Hematopoietic multipotent progenitor cell treated with erythropoietin and hydrocortisone succinate and interleukin-3 and kit ligand, for 15 days (in vitro differentiated cells): ENCODE measurements around the gene HCAR2.
"Not testable (repeated sequence)": the region's sequence is repeated elsewhere in the genome, so short reads cannot be mapped to it uniquely, and the experiment has no call there.

Source experiments
- DNase-seq: peaks from one replicate; pipeline ENCODE4 v3.0.0-alpha.2; 2015; ENCODE audit warnings: low spot score

HCAR2 gene

DNA sequence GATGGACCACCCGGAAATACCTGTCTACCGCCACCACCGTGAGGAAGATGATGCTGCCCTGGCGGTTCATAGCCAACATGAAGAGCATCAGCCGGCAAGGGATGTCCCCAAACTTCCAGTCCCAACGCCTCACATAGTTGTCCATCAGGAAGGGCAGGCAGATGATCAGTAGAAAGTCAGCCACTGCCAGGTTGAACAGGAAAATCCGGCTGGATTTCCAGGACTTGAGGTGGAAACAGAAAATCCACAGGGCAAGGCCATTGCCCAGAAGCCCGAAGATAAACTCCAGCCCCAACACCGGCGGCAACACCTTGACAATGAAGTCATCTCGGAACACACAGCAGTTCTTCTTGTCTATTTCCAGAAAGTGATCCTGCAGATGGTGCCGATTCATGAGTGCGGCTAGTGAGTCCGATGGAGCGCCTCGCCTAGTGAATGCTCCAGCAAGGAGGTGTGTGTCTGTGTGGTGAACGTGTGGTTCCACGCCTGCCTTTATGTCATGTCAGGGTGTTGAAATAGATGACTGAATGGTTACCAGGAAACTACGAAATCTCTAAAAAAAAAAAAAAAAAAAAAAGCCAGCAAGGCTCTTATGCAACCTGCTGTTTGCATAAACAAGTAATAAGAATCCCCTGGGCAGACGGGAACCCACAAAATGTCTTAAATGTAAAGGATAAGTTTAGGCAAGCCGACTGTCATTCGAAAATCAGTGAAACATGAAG is at the start of gene HCAR2:
TSS of gene HCAR2 (minus strand) at position 468 of the 722 bp plus-strand sequence. CDS start at position 394, 74 bp downstream.
- DNase-seq = not testable (repeated sequence)

DNA sequence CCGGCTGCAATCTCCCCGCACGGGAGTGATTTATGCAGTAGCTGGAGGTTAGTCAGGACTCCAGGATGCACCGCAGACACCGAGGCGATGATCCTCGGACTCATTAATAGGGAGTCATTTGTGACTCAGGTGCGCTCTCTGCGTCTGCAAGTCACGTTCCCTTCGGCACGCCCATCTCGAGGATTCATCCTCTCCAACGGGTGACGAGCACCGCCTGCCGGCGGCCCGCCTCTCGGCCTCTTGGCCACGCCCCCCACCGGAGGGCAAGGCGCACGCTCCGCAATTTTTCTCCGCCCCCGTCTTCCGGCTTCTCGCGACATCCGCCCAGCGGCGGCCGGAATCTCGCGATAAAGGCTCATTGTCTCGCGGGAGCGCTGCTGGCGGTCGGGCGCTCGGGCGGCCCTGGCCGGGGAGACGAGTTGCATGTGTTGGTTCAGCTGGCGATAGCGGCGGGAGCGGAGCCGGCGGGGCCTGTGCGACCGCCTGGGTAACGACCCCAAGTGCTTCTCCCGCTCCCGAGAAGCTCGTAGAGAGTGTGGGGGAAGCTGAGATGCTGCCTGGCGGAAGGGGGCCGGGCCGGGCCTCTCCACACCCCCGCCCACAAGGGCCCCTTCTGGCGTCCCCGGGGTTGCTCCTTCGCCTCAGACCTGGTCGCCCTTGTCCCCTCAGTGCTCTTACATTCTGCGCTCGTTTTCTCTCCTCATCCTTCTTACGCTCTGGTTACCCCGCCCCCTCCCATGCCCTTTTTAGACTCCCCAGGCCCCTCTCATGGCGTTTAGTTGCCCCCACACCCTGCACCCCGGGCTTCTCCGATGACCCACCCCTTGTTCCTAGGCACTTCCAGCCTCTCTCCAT is 49.5 kb upstream of the HCAR2 start, which contains the start of gene DENR:
TSS of gene DENR (plus strand) at position 361 of the 855 bp plus-strand sequence. CDS start 878 bp downstream, outside the sequence.
- peak; percentile 99 for DNase-seq

DNA sequence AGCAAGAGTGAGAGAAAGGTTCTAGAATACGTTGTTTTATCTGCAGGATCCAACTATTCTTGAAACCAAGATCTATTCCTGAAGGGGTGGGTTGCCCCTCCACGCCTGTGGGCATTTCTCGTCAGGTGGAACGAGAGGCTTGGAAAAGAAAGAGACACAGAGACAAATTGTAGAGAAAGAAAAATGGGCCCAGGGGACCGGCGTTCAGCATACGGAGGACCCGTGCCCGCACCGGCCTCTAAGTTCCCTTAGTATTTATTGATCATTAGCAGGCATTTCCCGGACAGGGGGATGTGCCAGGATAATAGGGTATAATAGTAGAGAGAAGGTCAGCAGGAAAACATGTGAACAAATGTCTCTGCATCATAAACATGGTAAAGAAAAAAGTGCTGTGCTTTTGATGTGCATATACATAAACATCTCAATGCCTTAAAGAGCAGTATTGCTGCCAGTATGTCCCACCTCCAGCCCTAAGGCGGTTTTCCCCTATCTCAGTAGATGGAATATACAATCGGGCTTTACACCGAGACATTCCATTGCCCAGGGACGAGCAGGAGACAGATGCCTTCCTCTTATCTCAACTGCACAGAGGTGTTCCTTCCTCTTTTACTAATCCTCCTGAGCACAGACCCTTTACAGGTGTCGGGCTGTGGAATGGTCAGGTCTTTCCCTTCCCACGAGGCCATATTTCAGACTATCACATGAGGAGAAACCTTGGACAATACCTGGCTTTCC is 47.8 kb upstream of the HCAR2 start:
- DNase-seq = not testable (repeated sequence)

DNA sequence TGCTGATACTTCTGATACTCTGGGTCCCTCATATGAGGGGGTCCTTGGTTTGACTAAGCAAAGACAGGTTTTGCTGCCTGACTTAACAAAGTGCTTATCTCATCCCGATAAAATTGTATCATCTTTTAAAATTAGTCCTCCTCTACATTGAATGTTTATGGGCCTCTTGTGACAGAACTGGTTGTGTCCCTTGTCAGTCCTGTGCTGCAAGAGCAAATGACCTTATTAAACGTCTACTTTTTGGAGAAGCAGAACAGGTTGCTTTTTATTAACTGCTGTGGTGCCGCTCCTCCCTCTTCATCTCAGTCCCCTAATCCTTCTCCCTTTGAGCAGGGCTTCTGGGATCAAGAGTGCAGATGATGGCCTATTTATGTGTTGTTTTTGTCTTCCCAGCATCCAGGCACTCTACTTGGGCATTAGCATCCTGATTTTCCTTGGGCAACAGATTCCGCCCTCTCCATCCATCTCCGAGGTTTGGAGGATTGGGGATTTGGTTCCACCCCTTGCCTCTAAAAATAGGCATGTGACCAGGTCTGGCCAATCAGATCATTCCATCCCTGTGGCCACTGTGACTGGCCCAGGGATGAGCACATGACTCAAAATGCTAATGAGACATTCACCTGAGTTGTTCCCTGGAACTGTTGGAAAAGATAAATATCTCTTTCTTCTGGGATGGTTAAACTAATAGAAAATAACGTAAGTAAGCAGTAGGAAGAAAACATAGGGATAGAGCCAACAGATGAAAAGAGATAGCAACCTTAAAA is 46.6 kb upstream of the HCAR2 start:
- DNase-seq = no peak

DNA sequence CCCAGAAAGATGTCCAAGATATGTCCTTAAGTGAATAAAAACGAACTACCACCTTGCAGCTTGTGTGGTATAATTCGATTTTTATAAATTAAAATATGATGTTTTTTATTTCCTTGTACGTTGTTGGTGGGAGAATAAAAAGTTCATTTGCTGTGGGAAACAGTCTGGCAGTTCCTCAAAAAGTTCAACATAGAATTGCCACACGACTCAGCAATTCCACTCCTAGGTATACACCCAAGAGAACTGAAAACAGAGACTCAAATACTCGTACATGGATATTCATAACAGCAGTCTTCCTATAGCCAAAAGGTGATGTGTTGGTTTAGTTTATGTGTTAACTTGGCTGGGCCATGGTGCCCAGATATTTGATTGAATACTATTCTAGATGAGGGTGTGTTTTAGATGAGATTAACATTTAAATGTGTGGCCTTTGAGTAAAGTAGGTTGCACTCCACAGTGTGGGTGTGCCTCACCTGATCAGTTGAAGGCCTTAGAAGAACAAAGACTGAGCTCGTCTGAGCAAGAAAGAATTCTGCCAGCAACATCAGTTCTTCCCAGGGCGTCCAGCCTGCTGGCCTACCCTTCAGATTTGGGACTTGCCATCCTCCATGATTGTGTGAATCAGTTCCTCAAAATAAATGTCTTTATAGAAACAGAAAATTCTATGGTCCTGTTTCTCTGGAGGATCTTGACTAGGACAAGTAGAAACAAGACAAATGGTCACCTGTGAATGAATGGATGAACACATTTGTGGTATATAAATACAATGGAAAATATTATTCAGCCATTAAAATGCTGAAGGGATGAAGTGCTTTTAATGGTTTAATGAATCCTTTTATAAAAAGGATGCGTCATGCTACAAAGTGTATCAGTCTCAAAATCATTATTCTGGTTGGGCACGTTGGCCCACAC is 44.3 kb upstream of the HCAR2 start:
- DNase-seq = no peak

DNA sequence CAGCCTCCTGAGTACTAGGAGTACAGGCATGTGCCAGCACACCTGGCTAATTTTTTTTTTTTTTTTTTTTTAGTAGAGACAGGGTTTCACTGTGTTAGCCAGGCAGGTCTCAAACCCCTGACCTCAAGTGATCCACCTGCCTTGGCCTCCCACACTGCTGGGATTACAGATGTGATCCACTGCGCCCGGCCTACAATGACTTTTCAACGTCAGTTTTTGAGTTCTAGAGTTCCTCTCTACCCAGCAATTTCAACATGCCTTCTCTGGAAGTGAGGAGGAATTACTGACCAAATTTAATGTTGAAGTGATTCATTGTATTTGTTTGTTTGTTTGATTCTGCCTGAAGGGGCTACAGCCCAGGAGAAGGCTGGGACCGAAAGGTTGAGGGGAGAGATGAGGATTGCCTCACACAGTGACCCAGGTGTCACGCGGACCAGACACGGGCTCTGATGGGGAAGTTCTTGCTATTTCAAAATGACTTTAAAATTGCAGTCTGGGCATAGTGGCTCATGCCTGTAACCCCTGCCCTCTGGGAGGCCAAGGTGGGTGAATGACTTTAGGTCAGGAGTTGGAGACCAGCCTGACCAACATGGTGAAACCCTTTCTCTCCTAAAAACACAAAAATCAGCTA is 40.9 kb upstream of the HCAR2 start:
- DNase-seq = no peak

DNA sequence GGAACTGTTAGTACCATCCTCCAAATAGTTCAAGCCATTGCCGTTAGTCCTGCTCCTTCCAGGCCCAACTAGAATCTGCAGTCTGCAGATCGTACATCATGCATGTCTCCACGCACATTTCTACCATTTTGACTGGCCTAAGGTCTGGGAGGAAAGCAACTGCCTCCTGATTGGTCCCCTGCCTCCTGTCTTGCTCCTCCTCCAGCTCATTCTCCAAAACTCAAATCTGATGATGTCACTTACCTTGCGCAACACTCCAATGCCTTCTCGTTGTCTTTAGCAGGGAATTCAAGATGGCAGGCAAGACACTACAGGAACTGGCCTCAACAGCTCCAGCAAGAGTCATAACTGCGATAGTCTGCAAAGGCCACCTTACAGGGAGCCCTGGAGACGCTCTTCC is 37.2 kb upstream of the HCAR2 start:
- DNase-seq = no peak

DNA sequence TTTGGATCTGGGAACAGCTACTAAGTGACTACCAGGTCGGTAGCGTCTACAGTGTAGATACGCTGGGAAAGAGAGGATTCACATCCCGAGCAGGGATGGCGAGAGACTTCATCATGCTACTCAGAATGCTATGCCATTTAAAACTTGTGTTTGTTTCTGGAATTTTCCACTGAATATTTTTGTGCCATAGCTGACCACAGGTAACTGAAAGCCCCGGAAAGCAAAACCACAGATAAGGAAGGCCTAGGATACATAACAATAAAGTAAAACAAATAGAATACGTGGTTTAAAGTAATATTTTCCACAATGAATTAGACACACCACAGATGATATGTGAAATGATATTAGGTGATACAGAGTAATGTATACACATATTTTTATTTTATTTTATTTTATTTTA is 35.4 kb upstream of the HCAR2 start:
- DNase-seq = no peak

DNA sequence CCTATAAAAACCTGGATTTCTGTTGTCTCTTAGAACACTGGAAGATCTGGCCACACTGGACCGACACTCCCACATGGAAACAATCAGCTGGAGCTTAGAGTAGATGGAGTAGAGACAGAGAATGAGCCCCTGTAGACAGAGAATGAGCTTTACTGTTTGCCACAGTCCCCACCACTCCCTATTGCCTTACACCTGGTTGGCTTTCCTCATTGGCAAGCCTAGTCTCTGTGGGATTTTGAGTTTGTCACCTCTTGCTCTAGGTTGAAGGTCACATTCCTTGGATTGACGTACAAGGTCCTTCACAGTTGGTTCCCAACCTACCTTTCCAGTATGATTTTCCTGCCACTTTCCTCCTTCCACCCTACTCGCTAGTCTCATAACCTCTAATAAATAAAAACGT is 29.5 kb upstream of the HCAR2 start:
- no peak for DNase-seq

DNA sequence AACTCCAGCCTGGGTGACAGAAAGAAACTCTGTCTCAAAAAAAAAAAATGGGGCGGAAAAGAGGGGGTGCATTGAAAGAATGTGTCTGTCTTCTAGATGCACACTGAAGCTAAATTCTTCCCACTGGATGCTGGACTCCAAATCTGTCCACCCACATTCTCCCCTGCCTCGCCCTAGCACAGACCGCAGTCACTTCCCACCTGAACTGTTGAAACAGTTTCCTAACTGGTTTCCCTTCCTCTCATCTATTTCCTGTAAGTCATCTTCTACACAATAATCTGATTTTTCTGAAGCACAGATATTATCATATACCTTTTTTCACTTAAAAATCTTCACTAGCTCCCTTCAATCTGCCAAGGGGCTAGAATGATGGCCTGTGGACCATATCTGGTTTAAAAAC is 29.0 kb upstream of the HCAR2 start:
- no peak for DNase-seq

DNA sequence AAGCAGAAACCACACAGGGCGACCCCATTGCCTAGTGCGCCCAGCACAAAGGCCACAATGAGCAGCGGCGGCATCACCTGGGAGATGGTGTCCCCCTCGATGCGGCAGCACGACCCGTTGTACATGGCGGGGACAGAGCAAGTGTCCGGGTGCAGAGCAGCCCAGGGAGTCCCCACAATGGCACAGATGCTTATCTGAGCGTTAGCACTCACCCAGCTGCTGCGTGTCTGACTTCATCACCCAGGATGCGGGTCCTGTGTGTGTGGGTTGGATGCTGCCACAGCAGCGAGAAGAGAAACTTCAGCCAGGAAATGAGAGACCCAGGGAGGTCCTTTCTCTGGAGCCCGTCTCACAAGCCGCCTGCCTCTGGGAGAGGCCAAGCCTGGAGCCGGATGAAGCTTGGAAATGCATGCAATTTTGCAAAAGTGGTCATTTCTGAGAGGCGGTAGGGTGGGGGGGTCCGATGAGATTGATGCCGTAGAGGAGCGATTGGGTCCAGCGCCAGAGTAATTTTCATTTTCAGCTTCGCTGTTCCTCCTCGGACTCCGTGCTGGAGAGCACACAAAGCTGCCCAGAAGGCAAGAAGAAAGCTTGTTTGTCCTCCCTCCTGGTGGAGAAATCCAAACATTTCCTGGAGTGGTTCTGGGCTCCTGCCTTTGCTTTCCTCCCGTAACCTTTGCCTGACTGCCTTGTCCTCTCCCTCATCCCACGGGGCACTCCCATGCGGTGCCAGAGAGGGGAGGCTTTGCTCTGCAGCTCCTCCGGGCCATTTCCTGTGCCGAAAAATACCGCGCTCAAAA is 27.3 kb upstream of the HCAR2 start, which contains the start of gene HCAR1:
TSS of gene HCAR1 (minus strand) at position 630 of the 800 bp plus-strand sequence. CDS start at position 125, 505 bp downstream.
- DNase-seq = no peak

DNA sequence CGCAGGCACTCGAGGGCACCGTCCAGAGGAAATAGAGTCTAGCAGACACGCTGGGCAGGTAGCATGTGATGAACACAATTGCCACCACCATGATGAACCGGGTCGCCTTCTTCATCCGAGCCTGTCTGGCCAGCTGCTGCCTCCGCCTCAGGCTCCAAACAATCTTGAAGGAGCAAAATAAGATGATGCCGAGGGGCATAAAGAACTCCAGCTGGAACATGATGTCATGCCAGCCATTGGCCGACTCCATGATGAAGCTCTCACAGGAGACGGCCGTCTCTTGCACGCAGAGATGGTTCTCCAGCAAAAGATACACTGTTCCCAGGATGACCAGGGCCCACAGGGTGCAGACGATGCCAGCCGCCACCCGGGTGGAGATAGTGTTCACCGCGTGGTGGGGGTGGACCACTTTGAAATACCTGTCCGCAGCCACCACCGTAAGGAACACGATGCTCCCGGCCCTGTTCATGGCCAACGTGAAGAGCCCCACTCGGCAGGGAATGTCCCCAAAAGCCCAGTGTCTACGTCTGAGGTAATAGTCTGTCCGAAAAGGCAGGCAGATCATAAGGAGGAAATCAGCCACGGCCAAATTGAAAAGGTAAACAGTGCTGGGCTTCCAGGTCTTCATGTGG is 26.5 kb upstream of the HCAR2 start:
- DNase-seq = no peak

DNA sequence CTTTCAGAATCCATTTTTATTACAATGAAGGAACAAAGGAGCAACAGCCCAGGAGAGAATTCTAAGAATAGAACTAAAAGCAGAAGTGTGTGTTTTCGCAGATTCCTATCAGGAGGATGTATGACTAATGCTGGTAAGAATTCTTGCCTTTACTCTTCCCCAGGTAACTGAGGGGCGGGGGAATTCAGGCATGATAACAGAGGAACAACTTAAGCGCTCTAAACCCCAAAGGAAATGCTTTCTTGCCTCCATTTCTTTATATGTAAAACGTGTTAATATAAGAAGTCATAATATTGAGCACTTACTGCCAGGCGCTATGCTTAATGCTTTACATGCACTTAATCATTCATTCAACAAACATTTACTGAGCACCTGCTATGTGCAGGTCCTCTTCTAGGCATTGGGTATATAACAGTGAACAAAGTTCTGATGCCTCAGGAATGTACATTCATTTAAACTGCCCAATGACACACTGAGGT is 23.0 kb upstream of the HCAR2 start:
- DNase-seq = no peak

DNA sequence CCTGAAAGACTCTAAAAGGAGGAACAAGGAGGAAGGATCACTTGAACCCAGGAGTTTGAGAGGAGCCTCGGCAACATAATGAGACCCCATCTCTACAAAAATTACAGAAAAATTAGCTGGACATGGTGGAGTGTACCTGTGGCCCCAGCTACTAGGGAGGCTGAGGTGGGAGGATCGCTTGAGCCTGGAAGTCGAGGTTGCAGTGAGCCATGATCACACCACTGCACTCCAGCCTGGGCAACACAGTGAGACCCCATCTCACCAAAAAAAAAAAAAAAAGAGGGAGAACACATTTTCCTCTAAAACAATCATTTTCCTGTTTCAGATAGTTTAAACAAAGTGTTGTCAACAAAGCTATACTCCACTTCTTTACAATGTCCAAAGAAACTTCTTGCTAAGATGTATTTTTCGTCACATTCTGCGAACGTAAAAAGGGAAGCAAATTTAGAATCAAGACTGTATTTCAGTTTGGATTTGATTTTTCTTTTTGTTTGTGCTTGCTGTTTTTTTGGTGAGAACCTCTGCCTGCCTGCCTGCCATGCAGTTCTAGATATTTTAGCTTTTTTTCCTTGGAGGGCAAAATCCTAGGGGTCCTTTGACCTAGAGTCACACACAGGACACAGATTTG is 22.4 kb upstream of the HCAR2 start:
- DNase-seq = no peak

DNA sequence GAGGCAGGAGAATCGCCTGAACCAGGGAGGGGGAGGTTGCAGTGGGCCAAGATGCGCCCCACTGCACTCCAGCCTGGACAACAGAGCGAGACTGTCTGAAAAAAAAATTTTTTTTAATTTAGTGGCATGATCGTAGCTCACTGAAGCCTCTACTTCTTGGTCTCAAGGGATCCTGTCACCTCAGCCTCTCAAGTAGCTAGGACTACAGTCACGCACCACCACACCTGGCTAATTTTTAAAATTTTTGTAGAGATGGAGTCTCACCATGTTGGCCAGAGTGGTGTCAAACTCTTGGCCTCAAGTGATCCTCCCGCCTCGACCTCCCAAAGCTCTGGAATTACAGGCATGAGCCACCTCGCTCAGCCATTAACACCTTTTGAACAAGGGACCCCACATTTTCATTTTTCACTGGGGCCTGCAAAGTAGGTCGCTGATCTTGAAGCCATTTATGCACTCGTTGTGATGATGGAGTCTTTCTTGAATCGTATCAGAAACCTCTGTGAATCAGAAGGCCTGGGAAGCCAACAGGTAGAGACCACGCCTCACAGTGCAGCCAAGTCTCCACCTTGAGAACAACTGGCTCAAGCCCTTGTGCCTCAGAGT is 21.6 kb upstream of the HCAR2 start:
- DNase-seq = no peak

DNA sequence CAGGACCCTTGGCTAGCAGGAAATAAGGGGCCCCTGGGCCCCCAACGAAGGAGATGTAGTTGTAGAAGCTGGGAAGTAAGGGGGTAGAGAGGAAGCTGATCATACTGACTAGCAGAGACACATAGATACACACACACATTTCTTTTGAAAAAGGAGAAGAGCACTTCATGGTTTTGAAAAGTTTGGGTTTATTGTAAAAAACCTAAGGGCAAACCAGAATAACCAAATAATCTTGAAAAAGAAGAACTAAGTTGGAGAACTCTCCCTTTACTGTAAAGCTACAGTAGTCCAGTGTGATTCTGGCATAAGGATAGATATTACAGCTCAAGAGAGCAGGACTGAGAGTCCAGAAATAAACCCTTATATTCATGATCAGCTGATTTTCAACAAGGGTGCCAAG is 19.2 kb upstream of the HCAR2 start:
- no peak for DNase-seq

DNA sequence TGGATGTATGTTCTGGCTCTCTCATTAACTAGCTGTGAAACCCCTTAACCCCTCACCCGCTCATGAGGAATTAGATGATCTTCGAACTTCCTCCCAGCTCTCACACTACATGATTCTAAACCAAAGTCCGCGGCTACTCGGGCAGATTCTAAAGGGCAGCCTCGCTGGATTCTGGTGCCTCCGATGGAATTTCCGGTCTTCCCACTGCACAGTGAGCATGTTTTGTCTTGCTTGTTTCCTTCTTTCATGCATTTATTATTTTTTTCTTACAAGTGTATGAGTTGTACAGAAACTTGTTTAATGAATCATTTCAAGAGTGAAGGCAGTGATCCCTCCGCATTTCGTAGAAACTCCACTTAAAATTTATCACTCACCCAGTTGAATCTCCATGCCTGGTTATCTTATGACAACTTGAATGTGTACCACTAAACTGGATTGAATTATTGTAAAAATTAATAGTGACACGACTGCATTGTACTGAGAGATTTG is 17.9 kb upstream of the HCAR2 start:
- no peak for DNase-seq
